ENCODE results near the gene ABCD3. TPM values are rescaled to one million over a fixed set of nuclear protein-coding genes. Genes with fewer than 3 reads are reported as not detected.

Gene ABCD3
- total and polyA plus RNA-seq, 2 of the 4 experiments (the other 2 are of a cell fraction) = 13.6 to 32.6 TPM

GRCh38 chr1:94554580-94554979, 136.4 kb downstream of the ABCD3 start:
- H2AFZ ChIP-seq (replicated peaks; ENCODE audit: low read length, poor library complexity) = no peak overlapping the region
- H3K9me1 ChIP-seq (ENCODE audit: insufficient read depth, low read length) = peaks cover 25% of the 10 kb centered on the region
- H3K4ac ChIP-seq (ENCODE audit: low read depth, low read length) = peak overlapping the region; percentile 84
- peak overlapping the region; percentile 4 to 57; a peak in 2 of 4 replicates for H4K8ac ChIP-seq (ENCODE audit: low read depth in 2 of 2, low read length in 2 of 2)
- no peaks in the 10 kb centered on the region for H3K9me3 ChIP-seq (ENCODE audit: control insufficient read depth, insufficient read depth, low read length)
- 0 out of 2 replicates have a peak overlapping the region, but pooled peaks have one; percentile 34 for H3K23ac ChIP-seq (ENCODE audit: low read depth, low read length)
- H2BK5ac ChIP-seq (ENCODE audit: low read depth, low read length, poor library complexity, severe bottlenecking) = peak overlapping the region; percentile 3
- peak overlapping the region; percentile 35 for H4K5ac ChIP-seq (ENCODE audit: low read depth, low read length)
- no CpG with 5 or more reads among the region's 5 CpGs for WGBS, 2 experiments (ENCODE audit: extremely low coverage in 2 of 2, insufficient read length in 1 of 2)
- TF ChIP-seq SMC3 (IDR thresholded peaks at IDR 0.05; ENCODE audit: low read depth, low read length) (no peak), BHLHE40 (IDR thresholded peaks at IDR 0.05; ENCODE audit: low read depth, low read length) (no peak), FOS (IDR thresholded peaks at IDR 0.05; ENCODE audit: low read depth, low read length) (no peak), MAZ (IDR thresholded peaks at IDR 0.05; ENCODE audit: borderline replicate concordance, low read depth, low read length) (no peak), MXI1 (IDR thresholded peaks at IDR 0.05; ENCODE audit: borderline replicate concordance, low read depth, low read length) (no peak)
- TF ChIP-seq, protein P1, sequence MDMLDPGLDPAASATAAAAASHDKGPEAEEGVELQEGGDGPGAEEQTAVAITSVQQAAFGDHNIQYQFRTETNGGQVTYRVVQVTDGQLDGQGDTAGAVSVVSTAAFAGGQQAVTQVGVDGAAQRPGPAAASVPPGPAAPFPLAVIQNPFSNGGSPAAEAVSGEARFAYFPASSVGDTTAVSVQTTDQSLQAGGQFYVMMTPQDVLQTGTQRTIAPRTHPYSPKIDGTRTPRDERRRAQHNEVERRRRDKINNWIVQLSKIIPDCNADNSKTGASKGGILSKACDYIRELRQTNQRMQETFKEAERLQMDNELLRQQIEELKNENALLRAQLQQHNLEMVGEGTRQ (IDR thresholded peaks at IDR 0.05; ENCODE audit: low read depth, low read length) = no peak
- in situ Hi-C loops (cut with MboI; ENCODE audit: low sequenced_read_pairs) = no loop called here
- DNase-seq = no peak
- dilution Hi-C loops (cut with HindIII; ENCODE audit: low sequenced_read_pairs, unreplicated experiment) = no loop called here
- CTCF ChIA-PET = no interaction called here
- ATAC-seq (ENCODE audit: low read depth) = no peak
- no peak overlapping the region for H3K4me2 ChIP-seq (ENCODE audit: low read depth, low read length)
- peak overlapping the region; percentile 31 for H2AK9ac ChIP-seq (replicated peaks; ENCODE audit: low read depth, low read length, poor library complexity)
- H3K14ac ChIP-seq (replicated peaks; ENCODE audit: low read depth, low read length) = peak overlapping the region; percentile 81; the same call in 1 of the 2 replicates
- peak overlapping the region; percentile 78 for H2BK20ac ChIP-seq (ENCODE audit: low read depth, low read length)
- H4K20me1 ChIP-seq (ENCODE audit: insufficient read depth, low read length) = no peaks in the 10 kb centered on the region
- H3K18ac ChIP-seq (ENCODE audit: low read depth, low read length) = peak overlapping the region; percentile 37; the same call in 1 of the 2 replicates
- intact Hi-C loops (cut with micrococcal nuclease) = no loop called here
- POLR2A ChIA-PET (ENCODE audit: unreplicated experiment) = no interaction called here
- peak overlapping the region; percentile 73 for H4K91ac ChIP-seq (ENCODE audit: insufficient read depth, low read depth, low read length)
- no peak overlapping the region for H3K27ac ChIP-seq (ENCODE audit: insufficient read depth, low read length)
- peaks cover 31% of the 10 kb centered on the region for H3K4me1 ChIP-seq (ENCODE audit: control insufficient read depth, insufficient read depth, low read length)
- H3K79me1 ChIP-seq (ENCODE audit: low read depth in 1 of 2, low read length in 2 of 2) = peaks cover 0 to 3% of the 10 kb centered on the region in 2 experiments; a peak in 1 of 4 replicates
- no peak overlapping the region for H3K9ac ChIP-seq (ENCODE audit: low read depth, low read length)
- peak overlapping the region; percentile 88; the same call in 2 of the 3 replicates for H2BK15ac ChIP-seq (ENCODE audit: low read depth, low read length)
- no peak overlapping the region for H3K4me3 ChIP-seq (ENCODE audit: insufficient read depth, low read depth, low read length)
- no peak overlapping the region for H3K56ac ChIP-seq (ENCODE audit: extremely low read depth, insufficient read depth, low read length)
- H3K27me3 ChIP-seq (ENCODE audit: control insufficient read depth, insufficient read depth, low read length) = no peaks in the 10 kb centered on the region
- peak overlapping the region; percentile 94 for H2AK5ac ChIP-seq (ENCODE audit: low read depth, low read length)
- no peaks in the 10 kb centered on the region for H3K36me3 ChIP-seq (ENCODE audit: control insufficient read depth, insufficient read depth, low read length)
- BruUV-seq (replicated peaks) = no TSS peak
- peak overlapping the region; percentile 76 for H2BK120ac ChIP-seq (ENCODE audit: low read depth, low read length)
